ENCODE measurements around the gene SYT12.

DNA sequence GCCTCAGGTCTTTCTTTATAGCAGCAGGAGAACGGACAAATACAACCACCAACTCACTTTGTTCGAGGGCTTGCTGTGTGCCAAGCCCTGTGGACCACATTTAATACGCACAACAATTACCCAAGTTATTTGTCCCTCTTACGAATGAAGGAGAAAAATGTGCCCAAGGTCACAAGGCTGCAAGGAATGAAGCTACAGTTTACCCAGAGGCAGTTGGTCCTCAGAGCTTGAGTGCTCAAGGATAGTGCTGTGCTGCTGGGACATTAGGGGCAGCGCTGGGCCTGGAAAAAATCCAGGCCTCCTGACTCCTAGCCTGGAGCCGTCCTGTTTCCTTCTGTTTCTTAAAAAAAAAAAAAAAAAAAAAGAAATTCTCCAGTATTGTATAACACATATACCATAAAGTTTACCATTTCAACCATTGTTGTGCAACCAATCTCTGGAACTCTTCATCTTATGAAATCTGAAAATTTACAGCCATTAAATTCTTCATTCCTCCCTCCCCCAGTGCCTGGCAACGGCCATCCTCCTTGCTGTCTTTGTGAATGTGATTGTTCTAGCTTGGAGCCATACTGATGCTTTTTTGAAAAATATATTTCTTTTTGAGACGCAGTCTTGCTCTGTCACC, 48.9 kb upstream of the SYT12 start:
- TF ChIP-seq, protein P1, sequence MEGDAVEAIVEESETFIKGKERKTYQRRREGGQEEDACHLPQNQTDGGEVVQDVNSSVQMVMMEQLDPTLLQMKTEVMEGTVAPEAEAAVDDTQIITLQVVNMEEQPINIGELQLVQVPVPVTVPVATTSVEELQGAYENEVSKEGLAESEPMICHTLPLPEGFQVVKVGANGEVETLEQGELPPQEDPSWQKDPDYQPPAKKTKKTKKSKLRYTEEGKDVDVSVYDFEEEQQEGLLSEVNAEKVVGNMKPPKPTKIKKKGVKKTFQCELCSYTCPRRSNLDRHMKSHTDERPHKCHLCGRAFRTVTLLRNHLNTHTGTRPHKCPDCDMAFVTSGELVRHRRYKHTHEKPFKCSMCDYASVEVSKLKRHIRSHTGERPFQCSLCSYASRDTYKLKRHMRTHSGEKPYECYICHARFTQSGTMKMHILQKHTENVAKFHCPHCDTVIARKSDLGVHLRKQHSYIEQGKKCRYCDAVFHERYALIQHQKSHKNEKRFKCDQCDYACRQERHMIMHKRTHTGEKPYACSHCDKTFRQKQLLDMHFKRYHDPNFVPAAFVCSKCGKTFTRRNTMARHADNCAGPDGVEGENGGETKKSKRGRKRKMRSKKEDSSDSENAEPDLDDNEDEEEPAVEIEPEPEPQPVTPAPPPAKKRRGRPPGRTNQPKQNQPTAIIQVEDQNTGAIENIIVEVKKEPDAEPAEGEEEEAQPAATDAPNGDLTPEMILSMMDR (IDR thresholded peaks at IDR 0.05; ENCODE audit: borderline replicate concordance, extremely low read depth, low read length, poor library complexity, severe bottlenecking): no peak
- no peak for TF ChIP-seq EZH2 (IDR thresholded peaks at IDR 0.05; ENCODE audit: borderline replicate concordance, low read depth, low read length, severe bottlenecking)
